GM12872 (cell line): ENCODE results near the gene MBTD1.

Experiments used
- TF ChIP-seq, protein P1 (sequence below): IDR thresholded peaks from 3 replicates; pipeline ENCODE4 v1.5.1; 2011; ENCODE audit warnings: low read depth, mild to moderate bottlenecking, low read length, moderate library complexity; ENCODE audit not compliant: insufficient read depth

Gene MBTD1

DNA sequence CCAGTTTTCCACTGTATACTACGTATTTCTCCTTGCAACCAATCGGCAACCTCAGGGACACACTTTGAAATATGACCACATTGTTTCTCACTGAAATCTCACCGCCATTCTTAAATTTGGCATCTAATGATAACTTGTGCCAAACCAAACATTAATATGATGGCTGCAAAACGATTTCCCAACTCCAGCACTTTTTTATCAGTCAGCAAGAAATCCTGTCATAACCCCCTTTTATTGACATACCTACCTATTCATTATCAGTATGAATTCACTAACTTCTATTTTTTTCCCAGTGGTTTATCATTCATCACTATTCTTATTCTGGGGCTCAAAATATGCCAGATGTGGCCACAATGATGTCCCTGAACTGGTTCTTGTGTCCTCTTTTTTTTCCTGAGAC is 15.8 kb downstream of the MBTD1 start:
- TF ChIP-seq, protein P1, sequence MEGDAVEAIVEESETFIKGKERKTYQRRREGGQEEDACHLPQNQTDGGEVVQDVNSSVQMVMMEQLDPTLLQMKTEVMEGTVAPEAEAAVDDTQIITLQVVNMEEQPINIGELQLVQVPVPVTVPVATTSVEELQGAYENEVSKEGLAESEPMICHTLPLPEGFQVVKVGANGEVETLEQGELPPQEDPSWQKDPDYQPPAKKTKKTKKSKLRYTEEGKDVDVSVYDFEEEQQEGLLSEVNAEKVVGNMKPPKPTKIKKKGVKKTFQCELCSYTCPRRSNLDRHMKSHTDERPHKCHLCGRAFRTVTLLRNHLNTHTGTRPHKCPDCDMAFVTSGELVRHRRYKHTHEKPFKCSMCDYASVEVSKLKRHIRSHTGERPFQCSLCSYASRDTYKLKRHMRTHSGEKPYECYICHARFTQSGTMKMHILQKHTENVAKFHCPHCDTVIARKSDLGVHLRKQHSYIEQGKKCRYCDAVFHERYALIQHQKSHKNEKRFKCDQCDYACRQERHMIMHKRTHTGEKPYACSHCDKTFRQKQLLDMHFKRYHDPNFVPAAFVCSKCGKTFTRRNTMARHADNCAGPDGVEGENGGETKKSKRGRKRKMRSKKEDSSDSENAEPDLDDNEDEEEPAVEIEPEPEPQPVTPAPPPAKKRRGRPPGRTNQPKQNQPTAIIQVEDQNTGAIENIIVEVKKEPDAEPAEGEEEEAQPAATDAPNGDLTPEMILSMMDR: no peak

DNA sequence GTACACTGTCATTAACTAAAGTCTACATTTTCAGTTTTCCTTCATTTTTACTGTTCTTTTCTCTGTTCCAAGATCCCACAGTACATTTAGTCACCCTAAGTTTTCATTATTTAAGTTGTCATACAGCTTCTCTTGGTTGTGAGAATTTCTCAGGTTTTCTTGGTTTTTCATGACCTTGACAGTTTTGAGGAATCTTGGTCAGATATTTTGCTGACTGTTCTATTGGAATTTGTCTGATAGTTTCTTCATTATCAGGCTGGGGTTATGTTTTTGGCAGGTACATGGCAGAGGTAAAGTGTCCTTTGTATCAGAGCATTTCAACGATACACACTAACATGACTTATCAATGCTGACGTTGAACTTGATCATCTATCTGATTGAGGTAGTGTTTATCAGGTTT is 19.6 kb downstream of the MBTD1 start:
- TF ChIP-seq, protein P1: no peak

DNA sequence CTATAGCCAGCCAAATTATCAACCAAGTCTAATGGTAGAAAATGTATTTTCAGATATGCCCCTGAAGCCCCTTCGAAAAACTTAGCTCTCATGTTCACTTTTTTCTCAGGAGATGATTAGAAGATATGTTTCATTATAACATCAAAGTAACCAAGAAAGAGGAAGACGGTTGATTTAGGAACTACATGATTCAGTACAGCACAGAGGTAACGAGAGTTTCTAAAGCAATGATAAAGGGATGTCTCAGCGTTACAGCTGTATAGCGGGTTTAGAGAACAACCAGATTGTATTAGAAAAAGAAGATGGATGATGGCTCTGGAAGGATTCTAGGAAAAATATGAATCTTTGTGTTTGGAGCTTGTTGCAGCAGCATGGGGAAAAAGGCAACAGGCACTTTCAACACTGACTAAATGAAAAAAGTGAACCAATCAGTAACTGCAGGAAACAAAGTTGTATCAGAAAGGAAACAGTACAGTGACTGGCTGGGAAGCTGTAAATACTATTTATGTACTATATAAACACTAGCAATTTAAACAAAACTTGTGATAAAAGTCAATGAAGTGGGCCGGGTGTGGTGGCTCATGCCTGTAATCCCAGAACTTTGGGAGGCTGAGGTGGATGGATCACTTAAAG is 21.5 kb downstream of the MBTD1 start:
- TF ChIP-seq, protein P1: no peak

DNA sequence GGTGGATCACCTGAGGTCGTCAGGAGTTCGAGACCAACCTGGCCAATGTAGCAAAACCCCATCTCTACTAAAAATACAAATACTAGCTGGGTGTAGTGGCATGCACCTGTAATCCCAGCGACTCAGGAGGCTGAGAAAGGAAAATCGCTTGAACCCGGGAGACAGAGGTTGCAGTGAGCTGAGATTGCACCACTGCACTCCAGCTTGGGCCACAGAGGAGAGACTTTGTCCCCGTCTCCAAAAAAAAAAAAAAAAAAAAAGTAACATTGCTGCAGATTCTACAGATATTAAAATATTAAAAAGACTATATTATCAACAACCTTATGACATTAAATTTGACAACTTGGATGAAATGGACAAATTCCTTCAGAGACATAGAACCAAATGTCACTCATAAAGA is 25.7 kb downstream of the MBTD1 start:
- TF ChIP-seq, protein P1: no peak

- TF ChIP-seq, protein P1: no peak
Measured at GRCh38 chr17:51231999-51232398, 27.9 kb downstream of the MBTD1 start.

DNA sequence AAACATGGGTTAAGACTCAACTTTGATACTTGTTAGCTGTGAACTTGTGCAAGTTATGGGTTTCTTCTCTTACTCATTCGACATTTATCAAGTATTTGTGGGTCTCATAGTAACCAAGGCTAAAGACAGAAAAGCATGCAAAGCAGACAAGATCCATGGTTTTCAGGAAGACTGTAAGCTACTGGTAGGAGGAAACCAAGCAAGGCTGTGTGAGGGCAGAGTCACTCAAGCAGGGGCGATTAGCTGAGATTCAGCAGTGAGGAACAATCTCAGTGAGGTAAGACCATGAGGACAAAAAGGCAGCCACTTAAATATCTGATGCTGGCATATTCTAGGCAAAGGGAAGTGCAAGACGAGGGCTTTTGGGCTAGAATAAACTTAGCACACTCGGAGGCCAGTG is 29.5 kb downstream of the MBTD1 start:
- TF ChIP-seq, protein P1: no peak

DNA sequence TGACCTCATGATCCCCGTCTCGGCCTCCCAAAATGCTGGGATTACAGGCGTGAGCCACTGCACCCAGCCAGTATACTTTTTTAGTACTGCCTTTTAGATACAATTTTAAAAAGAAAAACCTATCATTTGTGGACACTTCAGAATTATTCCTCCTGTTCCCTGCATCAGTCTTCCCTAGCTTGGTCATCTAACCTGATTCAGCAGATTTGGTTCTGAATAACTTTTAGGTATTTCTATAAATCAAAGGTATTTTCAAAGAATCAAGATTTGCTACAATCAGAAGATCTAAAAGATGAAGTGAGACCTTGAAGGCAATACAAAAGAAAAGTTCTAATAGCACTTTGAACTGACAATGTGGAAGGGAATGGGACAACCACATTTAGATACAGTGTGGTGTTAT is 30.0 kb downstream of the MBTD1 start:
- TF ChIP-seq, protein P1: no peak
